NCI-H1930 (cell line): ENCODE data around the gene ETV3L.

Source experiments
- DNase-seq, 2 experiments: peaks; one replicate each; lab custom pipeline; 2025; lab: John Stamatoyannopoulos, UW

The ETV3L gene

DNA sequence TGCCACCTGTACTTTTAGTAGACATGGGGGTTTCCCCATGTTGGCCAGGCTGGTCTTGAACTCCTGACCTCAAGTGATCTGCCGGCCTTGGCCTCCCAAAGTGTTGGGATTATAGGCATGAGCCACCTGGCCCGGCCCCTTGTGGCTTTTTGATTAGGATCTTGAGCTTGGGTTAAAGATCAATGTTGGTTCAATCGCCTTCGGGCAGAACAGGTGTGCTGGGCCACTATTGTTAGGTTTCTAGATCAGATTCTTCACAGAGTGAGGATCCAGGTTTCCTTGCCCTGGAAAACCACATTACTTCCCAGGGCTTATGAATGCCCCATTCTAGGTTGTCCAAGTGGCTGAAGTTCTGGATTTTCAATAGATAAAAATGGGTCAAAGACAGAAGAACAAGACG, 32.5 kb upstream of the ETV3L start:
- no peak for DNase-seq

DNA sequence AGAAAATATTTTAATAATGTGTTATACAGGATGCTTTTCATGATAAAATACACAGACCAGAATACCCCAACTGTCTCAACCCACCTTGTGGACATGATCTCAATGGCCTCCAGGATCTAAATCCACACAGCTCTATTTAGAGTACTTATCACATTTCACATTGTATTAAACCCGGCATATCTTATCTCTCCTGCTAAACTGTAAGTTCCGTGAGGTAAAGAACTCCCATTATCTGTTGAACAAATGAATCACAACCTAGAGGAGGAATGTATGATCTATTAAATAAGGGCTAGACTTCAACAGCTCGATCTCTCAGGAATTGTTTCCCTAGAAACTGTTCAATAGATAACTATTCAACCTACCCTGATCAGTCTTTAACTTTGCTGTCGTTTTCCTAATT, 31.7 kb upstream of the ETV3L start:
- DNase-seq = no peak

DNA sequence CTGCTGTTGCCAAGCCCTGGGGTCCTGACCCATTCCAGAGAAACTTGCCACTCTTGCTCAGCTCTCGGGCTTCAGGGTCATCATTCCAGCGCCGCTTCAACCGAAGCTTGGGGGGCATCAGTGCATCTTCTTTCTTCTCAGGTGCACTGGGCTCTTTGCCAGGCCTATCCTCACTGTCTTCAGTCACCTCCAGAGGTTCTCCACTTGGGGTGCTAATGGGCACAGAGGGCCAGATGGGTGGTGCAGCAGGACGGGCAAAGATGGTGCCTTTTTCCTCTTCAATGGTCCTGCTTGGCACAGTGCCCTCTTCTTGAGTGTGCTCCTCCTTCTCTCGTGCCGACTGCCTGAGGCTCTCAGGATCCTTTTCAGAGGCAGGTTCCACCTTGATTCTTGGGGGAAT, 25.2 kb upstream of the ETV3L start:
- DNase-seq = no peak

DNA sequence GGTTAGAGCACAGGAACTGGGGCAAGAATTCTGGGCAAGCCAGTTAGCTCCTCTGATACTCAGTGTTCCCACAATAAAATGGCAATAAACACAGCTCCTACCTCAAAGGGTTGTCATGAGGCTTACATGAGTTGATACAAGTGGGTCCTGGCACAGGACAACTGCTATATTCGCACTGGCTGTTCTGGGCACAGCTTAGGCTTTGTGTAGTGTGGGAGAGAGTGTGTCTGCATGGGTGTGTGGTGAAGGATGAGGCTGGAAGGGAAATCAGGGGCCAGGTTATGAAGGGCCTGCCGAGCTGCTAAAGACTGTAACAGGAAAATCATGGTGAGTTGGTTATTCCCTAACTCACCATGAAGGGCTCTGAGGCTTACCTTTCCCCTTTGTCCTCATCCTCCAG, 19.8 kb upstream of the ETV3L start:
- DNase-seq = no peak

DNA sequence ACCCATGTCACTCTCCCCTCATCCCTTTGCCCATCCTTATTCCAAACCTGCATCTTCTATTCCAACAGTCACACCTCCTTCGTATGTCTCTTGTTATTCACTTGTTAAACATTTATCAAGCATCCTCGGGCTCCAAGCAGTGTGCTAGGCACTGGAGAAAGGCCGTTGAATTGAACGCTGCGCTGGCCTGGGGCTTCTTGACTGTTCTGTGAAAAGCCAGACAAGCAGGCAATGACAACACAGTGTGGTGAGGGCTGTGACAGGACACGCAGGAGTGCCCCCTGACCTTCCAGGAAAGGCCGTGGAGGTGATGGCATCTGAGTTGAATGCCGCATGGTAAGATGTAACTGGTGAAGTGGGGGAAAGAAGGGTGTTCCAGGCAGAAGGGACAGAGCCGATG, 19.4 kb upstream of the ETV3L start:
- DNase-seq = no peak

DNA sequence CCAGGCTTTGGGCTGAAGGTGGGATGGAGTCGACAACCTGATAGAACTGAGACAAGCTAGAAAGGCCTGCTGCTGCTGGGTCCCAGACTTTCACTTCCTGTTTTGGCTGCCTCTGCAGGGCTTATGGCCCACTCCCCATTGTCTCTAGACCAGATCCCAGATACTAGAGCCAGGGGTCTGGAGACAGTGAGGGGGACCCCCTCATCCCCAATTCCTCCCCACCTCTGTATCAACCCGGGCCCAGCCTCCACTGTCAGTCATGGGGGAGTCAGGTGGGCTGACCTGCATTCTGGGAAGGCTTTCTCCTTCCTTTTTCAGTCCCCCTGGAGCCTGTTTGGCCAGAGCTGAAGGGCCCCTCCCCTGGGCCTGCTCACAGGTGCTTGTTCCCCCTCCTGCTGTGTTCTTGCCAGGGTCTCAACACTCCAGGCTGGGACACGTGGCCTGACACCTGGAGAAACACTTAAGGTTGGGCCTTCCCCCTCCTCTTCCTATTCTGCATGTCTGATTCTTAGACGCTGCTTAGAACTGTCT, 18.0 kb upstream of the ETV3L start:
- no peak for DNase-seq

DNA sequence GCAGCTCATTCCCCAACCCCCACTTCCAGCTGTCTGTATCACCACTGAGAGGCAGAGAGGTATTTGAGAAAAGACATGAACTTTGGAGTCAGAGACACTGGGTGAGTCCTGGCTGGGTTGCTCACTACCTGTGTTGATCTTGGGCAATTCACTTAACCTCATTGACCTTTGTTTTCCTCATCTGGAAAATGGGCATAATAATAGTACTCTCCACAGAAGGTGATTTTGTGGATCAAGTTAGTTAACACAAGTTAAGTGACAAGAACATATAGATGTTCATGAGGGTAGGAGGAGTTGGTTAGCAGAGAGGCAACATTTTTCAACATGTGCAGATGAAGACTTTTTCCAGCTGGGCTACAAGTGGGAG, 17.1 kb upstream of the ETV3L start:
- DNase-seq = no peak

DNA sequence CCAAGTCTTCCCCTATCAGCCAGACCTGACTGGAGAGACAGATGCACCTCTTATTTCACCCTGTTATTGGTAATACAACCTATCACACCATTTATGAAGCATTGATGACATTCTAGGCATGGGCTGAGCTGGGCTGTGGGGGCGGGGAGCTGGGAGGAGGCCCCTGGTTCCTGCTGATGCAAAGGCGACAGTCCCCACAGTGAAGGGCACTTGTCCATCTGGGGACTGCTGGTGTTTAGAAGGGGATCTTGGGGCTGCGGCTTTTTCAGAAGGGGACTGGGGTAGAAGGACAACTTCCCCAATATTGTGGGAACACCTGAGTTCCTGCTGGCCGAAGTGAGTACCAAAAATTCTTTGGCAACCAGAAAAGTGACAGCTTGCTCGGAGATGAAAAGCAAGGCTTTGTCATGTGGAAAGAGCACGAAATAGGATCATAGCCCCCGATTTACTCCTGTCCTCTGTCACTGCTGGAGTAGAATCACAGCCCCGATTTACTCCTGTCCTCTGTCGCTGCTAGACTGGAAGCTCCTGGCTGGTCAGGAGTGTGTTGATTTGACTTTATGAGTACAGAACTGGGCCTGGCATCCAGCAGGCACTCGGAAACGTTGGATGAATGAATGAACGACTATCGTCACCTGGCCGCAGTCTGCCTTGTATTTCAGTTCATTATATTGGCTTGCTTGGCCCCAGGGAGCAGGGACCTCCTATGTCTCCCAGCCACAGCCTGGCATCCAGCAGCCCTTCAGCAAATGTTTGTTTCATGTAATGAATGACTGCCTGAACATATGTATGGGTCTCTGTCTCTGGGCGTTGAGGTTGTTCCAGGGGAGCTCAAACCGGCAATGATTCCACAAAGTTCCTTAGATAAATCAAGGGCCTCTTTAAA, 16.5 kb upstream of the ETV3L start:
- DNase-seq = no peak

DNA sequence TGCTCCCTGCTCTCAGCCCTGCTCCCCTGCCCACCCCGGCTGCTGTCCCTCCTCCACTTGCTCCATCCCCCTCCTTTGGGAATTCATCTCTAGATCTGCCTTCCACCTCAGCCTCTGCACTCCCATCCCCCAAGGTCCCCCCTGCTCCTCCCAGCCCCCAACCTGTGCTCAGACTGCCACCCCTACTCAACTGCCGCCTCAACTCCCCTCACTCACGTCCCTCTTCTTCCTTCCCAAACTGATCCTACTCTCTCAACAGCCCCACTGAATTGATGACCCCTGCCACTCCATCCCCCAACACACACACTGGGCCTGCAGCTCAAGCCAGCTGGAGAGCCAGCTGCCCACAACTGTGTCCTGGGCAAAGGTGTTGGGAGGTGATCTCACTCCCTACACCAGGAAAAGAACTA, 15.8 kb upstream of the ETV3L start:
- DNase-seq = no peak

DNA sequence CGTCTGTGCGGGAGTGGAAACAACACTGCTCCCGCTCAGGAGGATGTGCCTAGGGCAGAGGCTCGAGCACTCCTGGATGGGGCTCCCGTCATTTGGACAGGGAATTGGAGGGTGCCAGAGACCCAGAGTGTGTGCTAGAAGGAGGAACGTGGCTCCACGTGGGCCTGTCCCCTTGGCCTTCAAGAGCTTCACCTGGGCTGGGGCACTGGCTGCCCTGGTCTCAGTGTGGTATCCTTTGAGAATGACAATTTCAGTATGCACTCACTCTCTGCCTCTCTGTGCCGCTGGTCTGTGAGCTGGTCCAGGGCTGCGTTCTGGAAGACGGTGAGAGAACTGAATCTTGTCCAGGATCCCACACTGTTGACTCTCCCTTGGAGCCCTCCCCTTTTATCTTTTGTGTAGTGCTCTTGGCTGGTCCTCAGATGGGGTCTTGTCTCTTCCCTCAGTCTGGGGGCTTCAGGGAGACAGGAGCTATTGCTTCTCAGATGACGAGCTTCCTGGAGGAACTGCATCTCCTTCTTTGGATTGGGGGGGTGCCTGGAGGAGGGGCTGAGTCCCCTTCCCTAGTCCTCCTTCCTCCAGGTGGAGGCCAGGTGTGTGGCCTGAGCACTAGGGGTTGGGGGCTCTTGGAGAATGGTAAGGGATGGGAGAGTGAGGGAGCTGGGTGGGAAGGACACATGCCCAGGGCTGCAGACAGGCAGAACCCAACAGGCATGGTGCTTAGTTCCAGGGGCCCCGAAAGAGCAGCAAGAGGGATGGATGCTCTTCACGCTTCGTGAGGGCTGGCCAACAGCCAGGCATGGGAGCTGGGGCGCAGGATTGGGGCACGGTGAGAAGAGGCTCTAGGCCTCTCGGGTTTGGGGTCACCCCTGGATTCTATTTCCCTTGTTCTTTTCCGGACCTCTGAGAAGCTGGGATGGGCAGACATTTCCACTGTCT, 14.8 kb upstream of the ETV3L start:
- no peak for DNase-seq

DNA sequence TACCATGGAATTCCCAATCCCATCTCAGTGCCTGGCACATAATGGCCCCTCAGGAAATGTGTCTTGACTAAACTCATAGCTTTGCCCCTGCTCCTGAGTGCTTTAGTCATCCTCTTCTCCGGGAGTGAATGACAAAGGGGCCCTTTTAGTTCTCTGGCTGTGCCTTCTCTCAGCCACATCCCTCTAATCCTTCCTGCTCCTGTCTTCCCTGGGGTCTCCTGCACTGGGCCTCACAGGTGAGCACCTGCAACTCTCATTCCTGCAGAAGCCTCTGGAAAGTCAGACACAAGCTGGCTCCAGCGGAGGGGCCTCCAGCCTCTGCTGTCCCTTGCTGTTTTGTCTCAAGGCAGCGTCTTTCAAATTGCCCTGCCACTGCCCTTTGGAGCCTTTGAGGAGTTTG, 14.0 kb upstream of the ETV3L start:
- no peak for DNase-seq

DNA sequence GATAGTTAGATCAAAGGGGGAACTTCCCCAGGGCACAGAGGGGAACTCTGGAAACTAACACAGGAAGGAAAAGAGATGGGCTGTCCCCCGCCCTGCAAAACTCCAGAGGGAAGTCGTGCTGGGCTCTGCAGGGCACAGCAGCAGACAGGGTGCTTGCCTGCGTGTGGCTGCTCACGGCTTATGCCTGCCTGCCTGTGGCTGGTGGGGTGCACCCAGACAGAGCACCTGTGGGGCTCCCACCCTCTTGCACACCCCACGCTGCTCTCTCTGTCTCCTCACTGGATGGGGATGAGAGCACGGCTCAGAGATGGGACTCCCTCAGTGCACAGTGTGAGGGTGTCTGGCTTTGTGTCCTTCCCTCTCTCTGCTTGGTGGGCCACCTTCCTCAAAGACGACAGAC, 13.5 kb upstream of the ETV3L start:
- no peak for DNase-seq

DNA sequence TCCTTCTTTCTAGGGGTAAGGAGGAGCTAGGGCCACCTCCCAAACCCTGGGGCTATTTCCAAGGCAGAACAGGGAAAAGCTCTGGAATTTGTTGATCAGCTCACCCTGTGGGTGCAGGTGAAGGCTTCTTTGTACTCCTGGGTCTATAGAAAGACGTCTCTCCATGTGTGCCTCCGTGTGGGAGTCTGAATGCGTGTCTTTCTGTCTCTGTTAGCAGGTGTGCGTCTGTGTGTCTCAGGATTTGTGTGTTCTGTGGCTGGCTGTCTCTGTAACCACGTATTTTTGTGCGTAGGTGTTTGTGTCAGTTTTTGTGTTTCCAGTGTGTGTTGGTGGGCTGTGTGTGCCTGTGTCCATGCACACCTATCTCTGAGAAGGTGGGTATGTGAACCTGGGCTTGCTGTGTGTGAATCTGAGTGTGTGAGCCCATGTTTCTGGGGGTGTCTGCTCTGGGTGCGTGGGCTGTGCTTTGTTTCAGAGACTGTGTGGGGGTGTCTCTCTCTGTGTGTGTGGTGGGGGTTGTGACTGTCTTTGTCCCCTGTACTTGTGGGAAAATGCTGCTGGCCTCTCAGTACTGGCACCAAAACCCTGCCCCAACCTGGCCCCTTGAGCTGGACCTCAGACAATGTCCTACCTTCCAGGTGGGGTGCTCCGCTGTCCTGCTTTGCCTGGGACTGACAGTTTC, 12.7 kb upstream of the ETV3L start:
- DNase-seq = no peak

DNA sequence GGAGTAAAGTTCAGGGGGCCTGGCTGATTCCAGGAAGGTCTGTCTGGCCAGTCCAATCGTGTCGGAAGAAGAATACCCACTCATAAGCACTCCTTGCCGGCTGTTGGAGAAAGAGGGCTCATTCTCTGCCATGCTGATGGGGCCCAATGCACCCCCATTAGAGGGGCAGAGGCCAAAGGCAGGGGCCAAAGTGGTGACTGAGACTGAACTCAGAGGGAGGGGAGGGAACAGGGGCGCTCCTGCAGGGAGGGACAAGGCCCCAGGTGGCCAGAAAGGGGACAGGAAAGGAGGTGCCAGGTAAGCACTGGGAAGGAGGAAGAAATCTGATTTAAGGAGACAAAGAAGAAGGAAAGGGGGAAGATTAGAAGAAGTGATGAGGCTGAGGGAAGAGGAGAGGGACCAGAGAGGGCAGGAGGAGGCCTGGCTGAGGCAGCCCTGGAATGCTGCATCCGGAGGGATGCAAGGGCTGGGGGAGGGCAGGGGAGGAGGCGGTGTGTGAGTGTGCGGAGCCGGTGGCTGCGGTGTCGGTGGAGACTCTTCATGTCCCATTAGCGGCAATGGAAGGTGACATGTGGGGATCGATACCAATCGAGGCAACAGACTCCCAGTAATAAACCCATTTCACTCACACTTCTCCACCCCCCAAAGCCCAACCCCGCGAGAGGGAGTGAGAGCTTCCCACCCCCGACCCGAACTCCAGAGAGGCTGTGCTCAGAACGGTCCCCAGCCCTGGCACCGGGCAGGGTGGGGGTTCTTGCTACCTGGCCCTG, 12.0 kb upstream of the ETV3L start:
- no peak for DNase-seq

DNA sequence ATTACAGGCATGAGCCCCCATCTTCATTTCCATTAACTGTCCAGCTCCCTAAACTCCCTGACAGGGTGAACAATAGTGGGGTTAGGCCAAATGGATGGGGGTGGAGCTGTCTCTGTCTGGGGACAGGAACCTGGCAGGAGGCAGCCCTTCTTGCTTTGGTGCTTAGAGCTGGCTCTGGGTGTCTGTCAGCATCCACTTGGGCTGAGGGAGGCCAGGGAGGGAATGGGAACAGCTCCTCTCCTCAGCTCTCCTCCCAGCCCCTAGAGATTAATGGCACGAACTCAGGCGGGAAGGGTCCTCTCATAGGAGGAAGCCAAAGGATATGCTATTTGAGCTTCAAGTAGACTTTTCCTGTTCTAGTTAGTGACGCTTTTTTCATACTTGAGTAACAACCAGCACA, 11.1 kb upstream of the ETV3L start:
- no peak for DNase-seq

DNA sequence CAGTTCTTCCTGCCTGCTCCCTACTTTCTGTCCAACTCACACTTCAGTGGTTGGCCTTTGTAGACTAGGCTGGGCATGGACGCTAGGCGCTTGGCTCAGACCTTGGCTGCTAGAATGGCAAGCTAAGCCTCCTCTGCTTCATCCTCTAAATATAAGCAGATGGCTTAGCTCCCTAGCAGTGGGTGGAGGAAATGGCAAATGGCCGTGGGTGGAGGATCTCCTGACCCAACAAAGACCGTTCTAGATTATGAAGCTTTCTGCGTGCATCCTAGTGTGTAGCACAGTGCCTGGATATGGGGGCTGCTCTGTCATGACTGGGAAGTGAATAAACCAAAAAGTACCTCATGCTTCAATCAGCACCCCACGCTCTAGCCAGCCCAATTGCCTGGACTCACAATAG, 10.4 kb upstream of the ETV3L start:
- no peak for DNase-seq

DNA sequence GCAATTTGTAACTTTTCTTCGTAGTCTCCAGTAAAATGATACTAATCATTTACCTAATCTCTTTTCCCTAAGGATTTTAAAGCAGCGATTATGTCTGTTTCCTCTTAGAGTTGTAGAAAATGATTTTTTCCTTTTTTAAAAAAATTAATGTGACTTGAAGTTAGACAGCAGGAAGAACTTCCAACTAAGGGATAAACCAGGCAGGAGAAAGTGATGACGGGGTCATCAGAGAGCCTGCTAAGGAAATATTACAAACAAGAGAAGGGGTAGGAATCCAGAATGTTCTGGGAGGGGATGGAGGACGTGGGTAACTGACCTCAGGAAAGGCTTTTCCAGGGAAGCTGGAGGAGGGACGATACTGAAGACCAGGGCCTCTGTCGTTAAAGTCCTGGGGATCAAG, 8.8 kb upstream of the ETV3L start:
- no peak for DNase-seq

DNA sequence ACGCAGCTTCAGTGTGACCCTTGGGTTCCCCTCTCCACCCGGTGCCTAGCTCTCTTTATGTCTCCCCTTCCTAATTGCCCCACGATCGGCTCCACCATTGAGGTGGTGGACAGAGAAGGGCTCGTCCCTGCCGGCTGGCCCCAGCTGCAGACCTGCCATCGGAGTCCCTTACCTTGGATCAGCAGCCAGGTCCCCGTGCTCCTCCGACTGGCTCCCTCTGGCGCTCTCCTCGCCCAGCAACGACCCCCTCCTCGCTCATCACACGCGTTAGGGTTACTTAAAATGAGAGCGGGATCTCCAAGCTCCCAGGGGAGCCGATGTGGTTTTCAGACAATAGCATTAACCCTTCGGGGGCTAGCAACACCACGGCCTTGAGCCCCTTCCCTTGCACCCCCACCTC, 8.1 kb upstream of the ETV3L start:
- no peak for DNase-seq

DNA sequence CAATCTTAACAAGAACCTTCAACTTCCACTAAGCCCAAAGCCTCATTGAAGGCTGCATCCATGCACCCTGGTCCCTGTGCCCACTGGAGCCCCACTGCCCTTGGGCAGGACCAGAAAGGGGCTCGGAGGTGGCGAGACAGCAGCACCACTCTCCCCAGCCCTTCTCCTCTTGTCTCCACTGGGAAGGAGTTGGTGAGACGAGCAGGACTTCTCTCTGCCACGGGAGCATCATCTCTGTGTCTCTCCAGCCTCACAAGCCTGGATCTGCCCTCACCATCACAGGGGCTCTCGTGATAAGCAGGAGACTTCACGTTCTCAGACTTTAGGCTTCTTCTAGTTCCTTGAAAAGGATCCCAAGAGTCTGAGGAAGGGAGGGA, 7.2 kb upstream of the ETV3L start:
- no peak for DNase-seq

DNA sequence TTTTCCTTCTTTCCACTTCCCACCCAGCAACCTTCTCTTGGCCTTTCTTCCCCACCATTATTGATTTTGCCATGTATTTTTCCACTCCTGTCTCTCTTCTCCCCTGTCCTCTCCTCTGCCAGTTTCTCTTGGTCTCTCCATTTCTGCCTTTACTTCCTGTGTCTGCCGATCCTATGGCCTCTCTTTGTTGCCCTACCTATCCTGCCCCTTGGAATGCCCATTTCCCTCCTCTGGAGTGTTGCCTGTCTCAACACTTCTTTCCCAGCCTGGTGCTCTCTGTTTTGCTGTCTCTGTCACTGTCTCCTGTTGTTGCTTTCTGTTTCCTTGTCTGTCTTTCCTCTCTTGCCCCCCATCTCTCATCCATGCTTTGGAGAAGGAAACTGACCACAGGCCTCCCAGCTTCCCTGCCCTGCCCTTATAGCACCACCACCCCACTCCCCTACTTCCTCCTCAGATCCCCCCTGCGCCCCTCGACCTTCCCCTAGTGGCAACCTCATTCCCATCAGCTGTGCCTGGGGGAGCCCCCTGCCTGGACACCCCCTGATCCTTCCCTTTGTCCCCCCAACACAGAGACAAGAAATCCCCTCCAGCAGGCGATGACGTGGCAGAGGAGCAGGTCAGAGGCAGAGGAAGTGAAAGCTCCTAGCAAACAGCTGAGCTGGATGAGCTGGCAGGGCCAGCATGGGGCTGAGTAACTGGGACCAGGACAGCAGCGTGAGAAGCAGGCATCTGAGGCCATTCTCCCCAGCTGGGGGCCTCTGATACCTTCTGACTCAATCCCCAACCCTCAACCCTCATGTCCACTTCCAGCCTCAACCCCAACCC, 6.6 kb upstream of the ETV3L start:
- DNase-seq = no peak
